HepG2 (cell line): ENCODE results near the gene FAM187B. TPM values are rescaled to one million over a fixed set of nuclear protein-coding genes. Genes with fewer than 3 reads are reported as not detected.
A peak's percentile ranks its signal among the peaks of the same experiment; 100 is the strongest.

Source experiments
- ASH2L ChIP-seq: fragments of 300-600, 200-600 bp; sonication (generic); IDR thresholded peaks from 2 replicates; pipeline ENCODE4 v1.7.0; 2017; ENCODE audit warnings: low read depth, mild to moderate bottlenecking, moderate library complexity, mixed read lengths, low read length; ENCODE audit not compliant: insufficient read length
- BCL3 ChIP-seq: sonication (generic); formaldehyde crosslinking; IDR thresholded peaks from 2 replicates; pipeline ENCODE4 v1.5.1; 2020; ENCODE audit warnings: mild to moderate bottlenecking, missing genetic modification reagents, moderate library complexity
- BRD4 ChIP-seq: sonication (generic); formaldehyde crosslinking; IDR thresholded peaks from 2 replicates; pipeline ENCODE4 v1.4.0; 2020; ENCODE audit warnings: missing genetic modification reagents
- E2F2 ChIP-seq: sonication (generic); formaldehyde crosslinking; IDR thresholded peaks from 2 replicates; pipeline ENCODE4 v1.4.0; 2020; ENCODE audit warnings: missing genetic modification reagents, borderline replicate concordance
- FOSL1 ChIP-seq: sonication (generic); formaldehyde crosslinking; IDR thresholded peaks from 2 replicates; pipeline ENCODE4 v1.9.0; 2021; ENCODE audit warnings: missing genetic modification reagents, borderline replicate concordance
- FOXC1 ChIP-seq: sonication (generic); formaldehyde crosslinking; IDR thresholded peaks from 2 replicates; pipeline ENCODE4 v1.8.0; 2022; ENCODE audit warnings: mild to moderate bottlenecking, missing genetic modification reagents, borderline replicate concordance
- FOXP1 ChIP-seq, 2 experiments: fragments of 450-650 bp in 1 of 2; IDR thresholded peaks; 2 replicates each; pipeline ENCODE4 v1.6.1; 2017 to 2018; ENCODE audit warnings: antibody characterized with exemption in 1 of 2
- KMT2A ChIP-seq: sonication (generic); formaldehyde crosslinking; IDR thresholded peaks from 2 replicates; pipeline ENCODE4 v1.4.0; 2020; ENCODE audit warnings: missing genetic modification reagents
- KMT2B ChIP-seq: IDR thresholded peaks from 2 replicates; pipeline ENCODE4 v1.6.1; 2016; ENCODE audit warnings: missing genetic modification reagents, missing compliant biosample characterization
- RBM39 ChIP-seq: fragments of 200-400 bp; formaldehyde crosslinking; IDR thresholded peaks from one replicate; pipeline ENCODE4 v1.6.1; 2018; ENCODE audit warnings: antibody characterized with exemption, mild to moderate bottlenecking, low read depth, low read length; ENCODE audit not compliant: poor library complexity, severe bottlenecking
- RFX5 ChIP-seq: IDR thresholded peaks from 2 replicates; pipeline ENCODE4 v1.6.1; 2011; ENCODE audit warnings: low read depth, low read length, improper control_type of control experiment
- SKIL ChIP-seq: sonication (generic); formaldehyde crosslinking; IDR thresholded peaks from 2 replicates; pipeline ENCODE4 v1.8.0; 2022; ENCODE audit warnings: missing genetic modification reagents, mild to moderate bottlenecking, moderate library complexity, borderline replicate concordance
- TEF ChIP-seq: sonication (generic); formaldehyde crosslinking; IDR thresholded peaks from 2 replicates; pipeline ENCODE4 v1.5.0; 2020; ENCODE audit warnings: missing genetic modification reagents
- ZNF276 ChIP-seq: sonication (generic); formaldehyde crosslinking; IDR thresholded peaks from 2 replicates; pipeline ENCODE4 v1.4.0; 2020; ENCODE audit warnings: mild to moderate bottlenecking, low read depth, missing genetic modification reagents
- ZNF543 ChIP-seq: sonication (generic); formaldehyde crosslinking; IDR thresholded peaks from 2 replicates; pipeline ENCODE4 v1.4.0; 2020; ENCODE audit warnings: mild to moderate bottlenecking, missing genetic modification reagents
- ZNF564 ChIP-seq: sonication (generic); formaldehyde crosslinking; IDR thresholded peaks from 2 replicates; pipeline ENCODE4 v1.8.1; 2023; ENCODE audit warnings: mild to moderate bottlenecking, missing genetic modification reagents
- ZSCAN30 ChIP-seq: sonication (generic); formaldehyde crosslinking; IDR thresholded peaks from 2 replicates; pipeline ENCODE4 v1.5.0; 2020; ENCODE audit warnings: mild to moderate bottlenecking, missing genetic modification reagents
- ZUFSP ChIP-seq: sonication (generic); formaldehyde crosslinking; IDR thresholded peaks from 2 replicates; pipeline ENCODE4 v1.9.0; 2021; ENCODE audit warnings: missing genetic modification reagents, mild to moderate bottlenecking, borderline replicate concordance
- polyA plus RNA-seq, 8 experiments: library from polyadenylated mRNA; depleted of rRNA in 3 of 8; stranded (reverse) in 7 of 8; unstranded in 1 of 8; fragments of >200 nt; fragmentation: Illumina TruSeq in 4 of 8; extraction: Trizol in 4 of 8; gene quantifications; 2 replicates each; pipeline versions ENCODE4 v1.2.1 to v1.2.3, GENCODE V29; 2011 to 2016; ENCODE audit warnings: low read depth in 4 of 8, missing spikeins in 1 of 8, mixed read lengths in 1 of 8; ENCODE audit not compliant: insufficient read depth in 1 of 8
- total RNA-seq, 5 experiments: library from RNA; depleted of rRNA; stranded (reverse); fragments of >200 nt; fragmentation: Illumina TruSeq; extraction: Trizol; gene quantifications; 2 replicates each; pipeline ENCODE4 v1.2.3, GENCODE V29; 2016; ENCODE audit warnings: low read depth in 1 of 5

FAM187B gene
- total and polyA plus RNA-seq, 2 of the 13 experiments (the other 11 are each of a cell fraction or from before 2014, with no cell fraction given): not detected

GRCh38 chr19:35248310-35249145, 20.0 kb upstream of the FAM187B start, which contains the start of gene LSR (continued):
- TF ChIP-seq SKIL (CRISPR knock-in tag): peak; percentile 64; the same call in 1 of the 2 replicates
- peak; percentile 97 for TF ChIP-seq RBM39
- no peak; the same call in 1 of the 2 replicates for TF ChIP-seq E2F2 (CRISPR knock-in tag)
- 0 out of 2 replicates have a peak, but pooled peaks have one; percentile 18 for TF ChIP-seq ZNF543 (CRISPR knock-in tag)
- no peak; the same call in 1 of the 2 replicates for TF ChIP-seq BRD4
- no peak for TF ChIP-seq ZUFSP (CRISPR knock-in tag)
- TF ChIP-seq ZSCAN30: 0 out of 2 replicates have a peak, but pooled peaks have one; percentile 36
- peak; percentile 47; the same call in 1 of the 2 replicates for TF ChIP-seq ZNF276 (CRISPR knock-in tag)
- peak; percentile 53; the same call in 1 of the 2 replicates for TF ChIP-seq KMT2A (CRISPR knock-in tag)
- peak; percentile 82 for TF ChIP-seq FOXC1 (CRISPR knock-in tag)
- peak; percentile 66; the same call in 1 of the 2 replicates for TF ChIP-seq KMT2B
- TF ChIP-seq BCL3 (CRISPR knock-in tag): peak; percentile 64
- TF ChIP-seq FOXP1 (IDR thresholded peaks at IDR 0.05): 0 out of 2 replicates have a peak, but pooled peaks have one; percentile 25
- 0 out of 2 replicates have a peak, but pooled peaks have one; percentile 15 for TF ChIP-seq FOXP1 (CRISPR knock-in tag; IDR thresholded peaks at IDR 0.05)
- no peak for TF ChIP-seq FOSL1 (CRISPR knock-in tag)
- TF ChIP-seq RFX5: no peak
- TF ChIP-seq TEF (CRISPR knock-in tag): peak; percentile 71; the same call in 1 of the 2 replicates
- TF ChIP-seq ASH2L: peak; percentile 73
- TF ChIP-seq ZNF564 (CRISPR knock-in tag): 0 out of 2 replicates have a peak, but pooled peaks have one; percentile 51
